MM.1S (cell line): ENCODE results near the gene HDAC9.

ENCODE experiments used
- DNase-seq: peaks from one replicate; pipeline ENCODE4 v3.0.0-alpha.2; 2015
- H2AFZ ChIP-seq: fragments of 300-600 bp; sonication (generic); 2 replicates; pipeline ENCODE4 v1.6.0; 2016; ENCODE audit warnings: antibody characterized with exemption, low read length
- H3F3A ChIP-seq: fragments of 300-600 bp; sonication (generic); 2 replicates; pipeline ENCODE4 v1.6.1; 2016; ENCODE audit warnings: mild to moderate bottlenecking, antibody characterized with exemption, low read length, moderate library complexity, mixed read lengths; ENCODE audit not compliant: insufficient read depth
- H3K27ac ChIP-seq: fragments of 300-600 bp; sonication (generic); 2 replicates; pipeline ENCODE4 v1.5.1; 2016; ENCODE audit warnings: mild to moderate bottlenecking, low read length
- H3K27me3 ChIP-seq: fragments of 300-600 bp; sonication (generic); replicated peaks from 2 replicates; pipeline ENCODE4 v1.6.0; 2016; ENCODE audit warnings: low read length; ENCODE audit not compliant: insufficient read depth
- H3K36me3 ChIP-seq: fragments of 300-600 bp; sonication (generic); replicated peaks from 2 replicates; pipeline ENCODE4 v1.6.1; 2016; ENCODE audit warnings: mild to moderate bottlenecking, low read length, mixed read lengths; ENCODE audit not compliant: insufficient read depth
- H3K4me1 ChIP-seq: fragments of 300-600 bp; sonication (generic); 2 replicates; pipeline ENCODE4 v1.6.1; 2016; ENCODE audit warnings: low read length, mixed read lengths
- H3K4me2 ChIP-seq: fragments of 300-600 bp; sonication (generic); 2 replicates; pipeline ENCODE4 v1.6.0; 2016; ENCODE audit warnings: low read depth, low read length
- H3K4me3 ChIP-seq: fragments of 300-600 bp; sonication (generic); 2 replicates; pipeline ENCODE4 v1.5.1; 2016; ENCODE audit warnings: low read length, mixed read lengths
- H3K79me2 ChIP-seq: fragments of 300-600 bp; sonication (generic); 2 replicates; pipeline ENCODE4 v1.6.1; 2016; ENCODE audit warnings: mixed run types, low read length, mixed read lengths
- H3K9ac ChIP-seq: fragments of 300-600 bp; sonication (generic); 2 replicates; pipeline ENCODE4 v1.6.1; 2016; ENCODE audit warnings: low read length, mixed read lengths
- H3K9me2 ChIP-seq: fragments of 300-600 bp; sonication (generic); replicated peaks from 2 replicates; pipeline ENCODE4 v1.6.1; 2016; ENCODE audit warnings: mild to moderate bottlenecking, low read length, mixed read lengths; ENCODE audit not compliant: insufficient read depth
- H3K9me3 ChIP-seq: fragments of 300-600 bp; sonication (generic); replicated peaks from 2 replicates; pipeline ENCODE4 v1.6.1; 2016; ENCODE audit warnings: mild to moderate bottlenecking, low read length, mixed read lengths; ENCODE audit not compliant: insufficient read depth
- H4K20me1 ChIP-seq: fragments of 300-600 bp; sonication (generic); 2 replicates; pipeline ENCODE4 v1.6.1; 2016; ENCODE audit warnings: mild to moderate bottlenecking, low read length, moderate library complexity, mixed read lengths; ENCODE audit not compliant: insufficient read depth
- CTCF ChIP-seq: fragments of 300-600 bp; sonication (generic); IDR thresholded peaks from 2 replicates; pipeline ENCODE4 v1.5.1; 2016; ENCODE audit warnings: antibody characterized with exemption, low read length, mixed read lengths
- EZH2 ChIP-seq: fragments of 300-600 bp; sonication (generic); optimal IDR thresholded peaks from 2 replicates; pipeline ENCODE3; 2017; ENCODE audit warnings: low read depth, mild to moderate bottlenecking, antibody characterized with exemption, low read length, mixed read lengths
- EZH2phosphoT487 ChIP-seq: fragments of 300-600 bp; sonication (generic); IDR thresholded peaks from 2 replicates; pipeline ENCODE4 v1.6.1; 2018; ENCODE audit warnings: antibody characterized with exemption, low read length

Gene HDAC9

GRCh38 chr7:18846765-18847215 is 351.2 kb downstream of the HDAC9 start:
- H3K4me1 ChIP-seq, result 0 out of 2 replicates have a peak, but pooled peaks cover 5% of the 10 kb centered on the region
- H3F3A ChIP-seq, result no peaks in the 10 kb centered on the region
- H3K27me3 ChIP-seq, result no peaks in the 10 kb centered on the region
- H3K4me3 ChIP-seq, result no peak overlapping the region
- H3K9me3 ChIP-seq, result no peaks in the 10 kb centered on the region
- no peaks in the 10 kb centered on the region for H3K79me2 ChIP-seq
- H3K27ac ChIP-seq, result no peak overlapping the region
- H3K36me3 ChIP-seq, result no peaks in the 10 kb centered on the region
- no peaks in the 10 kb centered on the region for H3K9me2 ChIP-seq
- H4K20me1 ChIP-seq, result no peaks in the 10 kb centered on the region
- H3K4me2 ChIP-seq, result no peak overlapping the region
- no peak overlapping the region for H2AFZ ChIP-seq
- no peak overlapping the region for H3K9ac ChIP-seq
- TF ChIP-seq EZH2phosphoT487 (no peak), CTCF (no peak), EZH2 (no peak)
- DNase-seq, result no peak

- H3K9me2 ChIP-seq, result no peaks in the 10 kb centered on the region
- H3K27me3 ChIP-seq, result no peaks in the 10 kb centered on the region
- H3K4me3 ChIP-seq, result no peak overlapping the region
- no peaks in the 10 kb centered on the region for H3F3A ChIP-seq
- H3K27ac ChIP-seq, result no peak overlapping the region
- no peaks in the 10 kb centered on the region for H4K20me1 ChIP-seq
- no peak for DNase-seq
- H3K79me2 ChIP-seq, result no peaks in the 10 kb centered on the region
- no peak overlapping the region for H3K4me2 ChIP-seq
- TF ChIP-seq EZH2phosphoT487 (no peak), CTCF (no peak), EZH2 (no peak)
- H3K9me3 ChIP-seq, result no peaks in the 10 kb centered on the region
- H3K9ac ChIP-seq, result no peak overlapping the region
- H3K36me3 ChIP-seq, result no peaks in the 10 kb centered on the region
- H3K4me1 ChIP-seq, result no peaks in the 10 kb centered on the region
- H2AFZ ChIP-seq, result no peak overlapping the region
Observed at GRCh38 chr7:18849130-18849529, 353.6 kb downstream of the HDAC9 start.

GRCh38 chr7:18855796-18856195 is 360.2 kb downstream of the HDAC9 start:
- no peaks in the 10 kb centered on the region for H3K9me2 ChIP-seq
- H3K79me2 ChIP-seq, result no peaks in the 10 kb centered on the region
- no peak overlapping the region for H3K4me2 ChIP-seq
- H3K4me3 ChIP-seq, result no peak overlapping the region
- no peaks in the 10 kb centered on the region for H4K20me1 ChIP-seq
- H3K27me3 ChIP-seq, result no peaks in the 10 kb centered on the region
- no peaks in the 10 kb centered on the region for H3F3A ChIP-seq
- H3K9me3 ChIP-seq, result no peaks in the 10 kb centered on the region
- no peak for DNase-seq
- no peak overlapping the region for H2AFZ ChIP-seq
- H3K27ac ChIP-seq, result no peak overlapping the region
- H3K9ac ChIP-seq, result no peak overlapping the region
- no peaks in the 10 kb centered on the region for H3K4me1 ChIP-seq
- TF ChIP-seq EZH2phosphoT487, result no peak
- TF ChIP-seq CTCF, result no peak
- TF ChIP-seq EZH2, result no peak
- H3K36me3 ChIP-seq, result no peaks in the 10 kb centered on the region
